Umbilical cord (tissue), 2 donors: Measurements from ENCODE around the gene USP12. TPM values are rescaled to one million over a fixed set of nuclear protein-coding genes. Genes with fewer than 3 reads are reported as not detected.
"Not testable (repeated sequence)": the region's sequence is repeated elsewhere in the genome, so short reads cannot be mapped to it uniquely, and the experiment has no call there.

ENCODE experiments used
- DNase-seq: peaks from one replicate; pipeline ENCODE4 v3.0.0-alpha.2; 2015; ENCODE audit warnings: low spot score
- total RNA-seq: library from RNA; depleted of rRNA; stranded (reverse); fragments of >200 nt; gene quantifications from one replicate; pipeline ENCODE4 v1.2.3, GENCODE V29; 2014; ENCODE audit warnings: low replicate concordance; ENCODE audit not compliant: insufficient read depth

USP12 gene
- 52.2 TPM for total RNA-seq

GRCh38 chr13:27171244-27171826, at the start of gene USP12:
Gene USP12, minus strand, starts transcription at chr13:27171811. Its CDS starts 172 bp downstream, at chr13:27171639.
- DNase-seq = no peak

GRCh38 chr13:27219611-27220010, 48.0 kb upstream of the USP12 start:
- DNase-seq = no peak

- not testable (repeated sequence) for DNase-seq
Observed at GRCh38 chr13:27218861-27219260, 47.2 kb upstream of the USP12 start.

GRCh38 chr13:27217791-27218190, 46.2 kb upstream of the USP12 start:
- DNase-seq = not testable (repeated sequence)

GRCh38 chr13:27213386-27213785, 41.8 kb upstream of the USP12 start:
- DNase-seq = not testable (repeated sequence)

GRCh38 chr13:27211771-27212364, 40.3 kb upstream of the USP12 start:
- no peak for DNase-seq

- no peak for DNase-seq
Observed at GRCh38 chr13:27211271-27211670, 39.7 kb upstream of the USP12 start.

GRCh38 chr13:27208514-27208913, 36.9 kb upstream of the USP12 start:
- DNase-seq = no peak

GRCh38 chr13:27203854-27204253, 32.2 kb upstream of the USP12 start:
- DNase-seq = no peak

GRCh38 chr13:27203186-27203585, 31.6 kb upstream of the USP12 start:
- DNase-seq = no peak

GRCh38 chr13:27201661-27202060, 30.1 kb upstream of the USP12 start:
- no peak for DNase-seq

- DNase-seq = no peak
Observed at GRCh38 chr13:27200413-27201070, 28.9 kb upstream of the USP12 start.

GRCh38 chr13:27199696-27200095, 28.1 kb upstream of the USP12 start:
- peak; percentile 9 for DNase-seq

GRCh38 chr13:27199211-27199610, 27.6 kb upstream of the USP12 start:
- DNase-seq = no peak

- peak; percentile 6 for DNase-seq
Observed at GRCh38 chr13:27194895-27195764, 23.5 kb upstream of the USP12 start.

GRCh38 chr13:27194209-27194608, 22.6 kb upstream of the USP12 start:
- no peak for DNase-seq

GRCh38 chr13:27193496-27193895, 21.9 kb upstream of the USP12 start:
- DNase-seq = no peak

GRCh38 chr13:27192973-27193372, 21.4 kb upstream of the USP12 start:
- no peak for DNase-seq

GRCh38 chr13:27192367-27192766, 20.8 kb upstream of the USP12 start:
- not testable (repeated sequence) for DNase-seq

GRCh38 chr13:27189192-27189591, 17.6 kb upstream of the USP12 start:
- DNase-seq = no peak

GRCh38 chr13:27188239-27188638, 16.6 kb upstream of the USP12 start:
- no peak for DNase-seq

GRCh38 chr13:27186295-27186694, 14.7 kb upstream of the USP12 start:
- no peak for DNase-seq
